Limb (tissue), 2 donors: ENCODE measurements around the gene GRIFIN.

Experiments
- DNase-seq, 2 donors: peaks; one replicate each; pipeline ENCODE4 v3.0.0-alpha.2; 2016; ENCODE audit errors: extremely low spot score in 2 of 2

Gene GRIFIN

GRCh38 chr7:2476298-2476697, at the start of gene GRIFIN:
Gene GRIFIN, minus strand, starts transcription at chr7:2476398. Its CDS starts 15 bp downstream, at chr7:2476383.
- no peak for DNase-seq

GRCh38 chr7:2524808-2525657, 48.8 kb upstream of the GRIFIN start:
- no peak for DNase-seq

DNA sequence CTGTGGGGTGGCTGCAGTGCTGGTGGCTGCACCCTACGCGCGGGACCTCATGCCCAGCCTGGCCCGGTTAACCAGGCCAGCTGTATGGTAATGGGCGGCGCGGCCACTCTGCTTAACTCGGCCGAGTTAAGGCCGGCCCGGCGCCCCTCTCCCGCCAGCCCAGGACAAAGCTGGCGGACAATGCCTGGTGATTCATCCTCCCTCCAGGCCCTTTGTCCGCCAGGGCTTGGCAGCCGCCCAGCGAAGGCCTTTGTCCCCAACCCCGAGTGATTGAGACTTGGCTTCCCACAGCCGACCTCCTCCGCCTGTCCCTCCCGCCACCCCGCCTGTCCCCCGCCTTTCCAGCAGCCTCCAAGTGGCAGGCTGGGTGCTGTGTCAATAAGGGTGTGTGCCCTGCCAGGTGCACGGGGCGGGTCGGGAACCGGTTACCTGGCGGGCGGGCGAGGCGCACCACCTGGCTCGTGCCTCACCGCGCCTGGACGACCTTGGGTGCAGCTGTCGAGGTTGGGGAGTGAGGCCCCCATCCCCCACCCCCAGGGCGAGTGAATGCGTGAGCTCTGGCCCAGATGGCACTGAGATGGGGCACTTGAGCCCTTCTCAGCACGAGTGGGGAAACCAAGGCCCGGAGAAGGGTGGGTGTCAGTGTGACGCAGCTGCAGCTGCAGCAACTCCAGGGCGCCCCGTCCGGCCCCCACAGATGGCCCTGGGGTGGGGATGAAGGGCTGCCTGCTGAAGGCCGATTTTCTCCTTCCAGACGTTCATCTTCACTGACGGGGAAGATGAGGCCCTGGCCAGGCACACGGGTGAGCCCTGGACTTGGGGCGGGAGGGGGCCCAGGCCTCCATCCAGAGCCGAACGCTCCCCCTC, 48.0 kb upstream of the GRIFIN start:
- no peak for DNase-seq

DNA sequence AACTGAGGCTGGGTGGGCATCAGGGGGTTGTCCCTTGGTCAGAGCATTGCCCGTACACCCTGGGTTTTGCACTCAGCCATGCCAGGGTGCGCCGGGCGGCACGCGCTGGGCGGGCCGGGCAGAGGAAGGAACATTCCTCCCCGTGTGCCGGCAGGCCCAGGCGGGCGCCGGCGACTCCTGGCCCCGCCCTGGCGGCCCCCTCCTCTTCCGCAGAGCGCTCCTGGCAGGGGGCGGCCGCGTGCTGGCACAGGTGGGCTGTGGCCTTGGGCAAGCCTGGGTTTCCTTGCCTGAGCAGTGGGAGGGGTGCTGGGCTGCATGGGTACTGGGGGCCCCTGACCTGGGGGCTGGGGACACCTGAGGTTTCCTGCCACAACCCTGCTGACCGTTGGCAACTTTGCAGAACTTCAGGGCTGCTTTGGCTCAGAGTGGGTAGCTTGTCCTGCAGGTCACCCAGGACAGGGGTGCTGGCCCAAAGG, 47.3 kb upstream of the GRIFIN start:
- no peak for DNase-seq

DNA sequence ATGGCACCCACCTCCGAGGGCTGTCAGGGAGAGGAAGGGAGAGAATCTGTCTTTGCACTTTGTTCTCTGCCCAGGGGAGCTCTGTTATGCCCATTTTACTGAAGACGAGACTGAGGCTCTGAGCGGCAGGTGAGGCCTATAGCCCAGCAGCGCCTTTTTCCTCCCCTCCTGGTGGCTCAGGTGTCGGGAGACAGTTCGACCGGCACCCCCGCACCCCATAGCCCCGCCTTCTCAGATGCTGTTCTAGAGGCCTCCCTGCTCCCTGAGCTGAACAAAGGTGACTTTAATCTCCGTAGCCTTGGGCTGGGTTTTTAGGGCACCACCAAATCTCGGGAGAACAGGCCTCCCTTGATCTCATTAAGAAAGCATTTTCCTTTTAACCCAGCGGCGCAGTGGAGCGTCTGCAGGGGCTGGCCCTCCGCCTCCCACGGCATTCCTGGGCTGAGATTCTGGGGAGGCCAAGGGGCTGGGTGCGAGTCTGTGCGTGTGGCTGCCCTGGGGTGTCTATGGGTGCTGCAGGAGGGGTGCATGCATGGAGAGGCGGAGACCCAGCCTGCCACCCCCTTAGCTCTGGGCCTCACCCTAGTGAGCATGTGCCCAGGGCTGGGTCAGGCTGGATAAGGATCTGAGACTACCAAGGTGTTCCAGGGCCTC, 46.7 kb upstream of the GRIFIN start:
- DNase-seq: no peak

DNA sequence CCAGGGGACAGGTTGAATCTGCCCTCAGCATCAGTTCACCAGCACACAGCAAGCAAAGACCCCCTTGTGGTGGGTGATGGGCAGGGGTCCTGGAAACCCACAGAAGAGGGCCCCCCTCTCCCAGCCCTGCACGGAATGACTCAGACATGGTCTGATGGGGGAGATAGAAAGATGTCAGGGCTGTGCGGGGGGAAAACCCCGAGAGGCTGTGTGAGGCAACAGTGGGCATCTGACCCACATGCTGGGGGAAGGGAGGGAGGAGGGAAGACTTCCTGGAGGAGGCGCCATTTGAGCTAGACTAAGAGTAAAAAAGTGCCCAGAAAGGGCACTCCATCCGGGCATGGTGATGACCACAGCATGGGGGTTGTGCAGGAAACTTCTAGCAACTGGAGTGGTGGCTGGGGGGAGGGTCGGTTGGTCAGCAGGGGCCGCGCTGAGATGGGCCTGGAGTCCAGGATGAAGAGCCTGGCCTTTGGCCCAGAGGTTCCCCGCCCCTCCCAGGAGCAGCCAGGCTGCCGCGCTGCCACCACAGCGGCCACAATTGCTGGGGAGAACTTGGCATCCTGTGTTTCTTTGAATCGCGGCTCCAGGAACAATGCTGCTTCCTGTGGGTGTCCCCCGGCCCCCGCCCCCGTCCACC, 45.9 kb upstream of the GRIFIN start:
- DNase-seq: no peak

GRCh38 chr7:2521341-2521745, 45.1 kb upstream of the GRIFIN start:
- no peak for DNase-seq

DNA sequence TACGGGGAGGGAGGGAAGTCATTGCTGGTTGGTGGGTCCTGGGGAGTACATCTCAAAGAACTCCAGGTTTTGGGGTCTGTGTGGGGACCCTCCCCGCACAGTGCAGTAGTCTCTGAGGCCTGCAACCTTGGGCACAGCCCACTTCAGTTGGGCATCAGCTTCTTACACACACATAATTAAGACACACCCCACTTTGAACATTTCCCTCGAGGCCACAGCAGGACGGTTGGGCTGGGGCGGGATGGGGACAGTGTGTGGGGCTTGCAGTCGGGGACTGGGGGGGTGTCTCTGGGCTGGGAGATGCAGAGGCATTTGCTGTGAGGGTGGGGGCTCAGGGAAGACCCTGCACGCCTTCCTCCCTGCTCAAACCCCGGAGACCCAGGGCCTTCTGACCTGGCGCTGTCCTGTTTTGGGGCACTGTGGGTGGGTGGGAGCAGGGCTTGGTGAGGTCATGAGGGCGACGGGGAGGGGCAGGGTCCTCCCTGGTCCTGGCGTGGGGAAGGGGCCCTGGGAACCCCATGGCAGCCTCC, 44.6 kb upstream of the GRIFIN start:
- DNase-seq: no peak

DNA sequence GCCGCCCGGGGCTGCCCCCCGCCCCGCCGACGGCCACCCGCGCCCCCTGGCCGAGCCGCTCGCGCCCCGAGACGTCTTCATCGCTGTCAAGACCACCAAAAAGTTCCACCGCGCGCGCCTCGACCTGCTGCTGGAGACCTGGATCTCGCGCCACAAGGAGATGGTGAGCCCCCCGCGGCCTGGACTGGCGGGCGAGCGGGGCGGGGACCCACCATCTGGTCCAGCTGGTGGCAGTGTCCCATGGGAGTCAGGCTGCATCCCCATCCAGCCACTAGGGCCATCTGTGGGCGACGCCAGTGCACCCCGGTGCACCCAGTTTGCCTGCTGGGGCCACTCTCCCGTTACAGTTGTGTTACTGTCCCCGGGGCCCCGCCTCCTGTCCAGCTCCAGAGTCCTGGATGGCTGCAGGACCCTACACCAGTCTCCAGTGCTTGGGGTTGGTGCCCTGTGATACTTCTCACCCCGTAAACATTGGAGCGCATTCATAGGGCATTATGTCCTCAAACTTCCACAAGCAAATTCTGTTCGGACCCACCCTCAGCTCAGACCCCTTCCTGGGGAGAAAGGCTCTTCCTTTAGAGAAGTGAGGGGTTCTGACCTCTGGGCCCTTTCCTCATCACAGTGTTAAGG, 44.0 kb upstream of the GRIFIN start:
- no peak for DNase-seq

GRCh38 chr7:2519119-2519930, 43.1 kb upstream of the GRIFIN start, which contains the start of gene LFNG:
Gene LFNG, plus strand, starts transcription at chr7:2519774. Its CDS starts 88 bp downstream, at chr7:2519862.
- peak; percentile 88 to 92 for DNase-seq

GRCh38 chr7:2518737-2519118, 42.5 kb upstream of the GRIFIN start:
- DNase-seq: no peak

DNA sequence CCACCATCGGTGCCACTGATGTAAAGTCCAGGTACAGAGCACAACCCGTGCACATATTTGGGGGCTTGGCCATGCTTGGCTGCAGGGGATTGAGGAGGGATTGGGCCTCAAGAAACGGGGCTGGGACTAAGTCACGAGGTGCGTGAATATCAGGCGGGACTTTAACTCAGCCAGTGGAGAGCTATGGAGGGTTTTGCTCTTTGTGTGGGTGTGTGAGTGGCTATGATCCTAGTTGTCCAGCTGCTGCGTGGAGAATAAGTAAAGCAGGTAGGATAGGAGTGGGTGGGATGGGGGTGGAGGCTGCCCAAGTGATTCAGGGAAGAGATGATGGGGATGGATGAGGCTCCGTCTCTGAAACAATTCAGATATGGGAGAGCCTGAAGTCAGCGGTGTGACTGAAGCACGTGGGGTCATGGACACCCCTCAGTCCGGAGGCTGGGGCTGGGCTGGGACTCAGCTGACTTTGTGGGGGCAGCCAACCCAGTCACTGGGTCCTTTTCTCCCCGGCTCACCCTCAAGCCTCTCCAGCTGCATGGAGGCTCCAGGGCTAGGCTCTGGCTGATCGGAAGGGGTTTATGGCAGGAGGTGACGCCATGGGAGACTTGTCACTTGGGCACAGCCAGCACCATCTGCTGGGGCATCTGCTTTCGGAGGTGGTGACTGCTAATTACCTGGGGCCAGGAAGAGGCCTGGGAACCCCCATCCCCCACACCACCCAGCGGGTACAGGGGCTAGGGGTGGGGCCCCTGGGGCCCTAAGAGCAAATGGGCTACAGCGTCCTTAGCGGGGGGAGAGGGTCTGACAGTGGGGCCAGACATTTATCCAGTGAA, 41.7 kb upstream of the GRIFIN start:
- DNase-seq: no peak

DNA sequence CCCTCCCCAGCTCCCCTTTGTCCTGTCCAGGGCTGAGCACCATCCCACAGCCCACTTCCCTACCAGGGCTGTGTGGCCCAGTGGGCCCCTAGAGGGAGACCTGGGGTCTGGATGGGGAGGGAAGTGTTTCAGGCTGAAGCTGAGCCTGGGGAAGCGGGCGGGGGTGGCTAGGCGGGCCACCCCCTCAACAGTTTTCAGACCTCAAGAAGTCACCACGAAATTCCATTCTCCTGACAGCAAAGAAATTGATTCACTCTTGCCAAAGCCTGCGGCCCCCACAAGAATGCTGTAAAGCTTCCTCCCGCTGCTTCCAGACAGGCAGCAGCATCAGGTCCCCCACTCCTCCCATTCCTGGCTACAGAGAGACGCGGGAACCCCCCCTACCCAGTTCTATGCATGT, 40.8 kb upstream of the GRIFIN start:
- peak in 1 of 2 donors; percentile 73 for DNase-seq

DNA sequence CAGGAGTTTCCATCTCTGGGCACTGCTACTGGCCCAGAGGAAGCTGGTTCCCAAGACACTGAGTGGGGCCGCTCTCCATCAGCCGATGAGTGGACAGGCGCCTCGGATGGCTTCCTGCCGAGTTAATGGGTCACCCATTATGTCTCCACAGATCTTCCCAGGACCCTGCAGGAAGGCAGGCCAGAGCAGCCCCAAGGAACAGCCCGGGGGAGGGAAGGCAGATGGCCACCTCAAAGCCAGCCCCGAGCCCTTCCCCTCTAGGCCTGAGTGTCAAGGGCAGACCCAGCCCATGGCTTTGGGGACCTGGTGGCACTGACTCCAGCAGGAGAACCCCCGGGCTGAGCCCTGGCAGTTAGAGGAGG, 40.0 kb upstream of the GRIFIN start:
- no peak for DNase-seq

- no peak for DNase-seq
Measured at GRCh38 chr7:2515424-2516193, 39.4 kb upstream of the GRIFIN start.

- DNase-seq: no peak
Measured at GRCh38 chr7:2514473-2515423, 38.5 kb upstream of the GRIFIN start.

DNA sequence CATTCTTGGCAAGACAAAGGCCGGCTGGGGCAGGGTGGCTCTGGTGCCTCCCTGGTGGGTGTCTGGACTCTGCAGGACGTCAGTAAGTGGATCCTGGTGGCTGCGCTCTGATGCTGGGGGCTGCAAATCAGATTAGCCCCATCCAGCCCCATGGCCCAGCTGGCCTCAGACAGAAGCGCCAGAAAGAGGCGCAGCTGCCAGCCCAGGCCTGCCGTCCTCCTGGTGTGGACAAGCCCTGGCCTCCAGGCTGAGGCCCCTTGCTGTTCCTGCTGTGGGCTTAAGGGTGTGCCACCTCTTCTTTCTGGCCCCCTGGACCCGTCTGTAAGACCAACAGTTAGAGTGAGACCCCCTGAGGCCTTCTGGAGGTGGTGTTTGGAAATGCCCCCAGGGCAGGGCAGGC, 37.5 kb upstream of the GRIFIN start:
- DNase-seq: no peak
